ENCODE data around the gene DSTYK.

DSTYK gene

DNA sequence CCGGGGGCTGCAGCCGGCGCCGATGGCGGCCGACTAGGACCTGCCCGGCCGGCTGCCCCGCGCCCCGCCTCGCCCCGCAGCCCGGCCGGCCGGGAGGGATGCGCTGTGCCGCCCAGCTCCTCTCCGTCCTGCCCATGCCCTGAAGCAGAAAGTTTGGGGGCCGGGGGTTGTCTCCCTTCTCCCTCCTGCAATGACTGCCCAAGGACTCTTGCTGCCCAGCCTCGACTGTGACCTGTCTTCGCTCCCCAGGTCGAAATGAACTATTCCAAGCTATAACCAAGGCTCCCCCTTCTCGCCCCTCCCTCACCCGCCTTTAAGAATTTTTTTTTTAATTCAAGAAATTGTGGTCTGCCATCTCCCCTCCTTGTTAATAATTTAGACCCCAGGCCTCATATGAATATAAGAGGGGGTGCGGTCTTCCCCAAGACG, 16.6 kb upstream of the DSTYK start:
- H3K9ac ChIP-seq (ENCODE audit: low read depth, low read length): no peak overlapping the region
- H3K27ac ChIP-seq (ENCODE audit: low read depth, low read length): no peak overlapping the region
- WGBS: under 1% methylated on average over 25 of the region's 27 CpGs

DNA sequence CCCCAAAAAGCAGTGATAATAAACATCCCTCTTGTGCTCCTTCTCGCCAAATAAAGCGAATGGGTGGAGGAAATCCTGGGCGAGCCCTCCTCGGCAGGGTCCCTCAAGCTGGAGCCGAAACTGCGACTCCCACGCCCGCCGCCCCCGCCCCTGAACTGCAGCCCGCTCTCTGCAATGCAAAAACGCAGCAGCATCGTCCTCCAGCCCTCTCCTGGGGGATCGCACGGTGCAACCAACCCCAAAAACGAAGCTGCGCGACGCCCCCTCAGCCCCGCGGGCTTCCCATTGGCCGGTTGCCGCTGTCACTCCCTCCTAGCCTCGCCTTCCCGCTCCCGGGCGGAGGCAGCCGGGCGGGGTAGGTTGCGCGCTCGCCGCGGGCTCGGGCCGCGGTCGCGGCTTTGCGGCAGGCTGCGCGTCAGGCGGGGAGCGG, 16.1 kb upstream of the DSTYK start, which contains the start of gene TMCC2:
TSS of gene TMCC2 (plus strand) at position 363 of the 430 bp plus-strand sequence. CDS start 619 bp downstream, outside the sequence.
- Histone ChIP-seq H3K36me3 (ENCODE audit: insufficient read depth, low read length) (no peaks in the 10 kb centered on the region), H3K4me1 (ENCODE audit: insufficient read depth, low read length) (peaks cover 21% of the 10 kb centered on the region), H3K9me3 (ENCODE audit: insufficient read depth, low read depth, low read length) (no peaks in the 10 kb centered on the region), H3K27ac (ENCODE audit: low read depth, low read length) (peak within 1 kb of the TSS; percentile 63; the same call in 1 of the 2 replicates), H3K9ac (ENCODE audit: low read depth, low read length) (peak within 1 kb of the TSS; percentile 46), H3K27me3 (ENCODE audit: insufficient read depth, low read length) (peaks cover 14% of the 10 kb centered on the region), H3K4me3 (ENCODE audit: low read length) (peak within 1 kb of the TSS; percentile 79)
- WGBS: under 1% methylated on average over 44 of the region's 44 CpGs

More for the DNA sequence above, 16.6 kb upstream of the DSTYK start:
- Histone ChIP-seq H3K27me3 (ENCODE audit: insufficient read depth, low read length) (peaks cover 14% of the 10 kb centered on the region), H3K36me3 (ENCODE audit: insufficient read depth, low read length) (no peaks in the 10 kb centered on the region), H3K4me3 (ENCODE audit: low read length) (peak overlapping the region; percentile 79), H3K4me1 (ENCODE audit: insufficient read depth, low read length) (peaks cover 21% of the 10 kb centered on the region), H3K9me3 (ENCODE audit: insufficient read depth, low read depth, low read length) (no peaks in the 10 kb centered on the region)

DNA sequence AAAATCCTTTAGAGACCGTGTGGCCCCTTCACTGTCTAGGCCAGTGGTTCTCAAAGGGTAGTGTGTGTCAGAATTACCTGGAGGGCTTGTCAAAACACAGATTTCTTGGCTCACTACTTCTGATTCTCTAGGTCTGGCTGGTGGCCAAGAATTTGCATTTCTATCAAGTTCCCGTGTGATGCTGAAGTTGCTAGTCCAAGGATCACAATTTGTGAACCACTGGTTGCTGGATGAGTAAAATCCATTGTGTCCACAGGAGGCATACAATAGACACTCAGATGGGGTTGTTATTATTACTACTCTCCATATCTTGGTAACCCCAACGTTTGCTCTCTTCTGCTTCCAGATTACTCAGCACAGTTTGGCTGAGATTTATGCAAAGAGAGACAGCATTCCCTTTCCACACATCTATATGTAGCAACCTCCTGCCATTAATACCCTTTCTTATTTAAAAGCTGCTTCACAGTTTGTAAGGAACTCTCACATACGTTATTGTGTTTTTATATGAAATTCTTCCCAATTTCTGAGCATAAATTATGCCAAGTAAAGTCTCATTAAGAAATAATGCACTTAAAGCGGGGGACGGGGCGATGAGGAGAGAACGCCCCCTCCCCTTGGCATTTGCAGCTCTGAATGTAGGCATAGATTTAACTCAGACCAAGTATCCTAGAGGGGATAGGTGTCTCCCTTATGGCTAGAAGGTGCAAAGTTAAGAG, 15.5 kb upstream of the DSTYK start:
- 13% methylated on average over 7 of the region's 8 CpGs for WGBS
- Histone ChIP-seq H3K9me3 (ENCODE audit: insufficient read depth, low read depth, low read length) (no peaks in the 10 kb centered on the region), H3K9ac (ENCODE audit: low read depth, low read length) (peak overlapping the region; percentile 46), H3K27ac (ENCODE audit: low read depth, low read length) (peak overlapping the region; percentile 63; the same call in 1 of the 2 replicates), H3K4me3 (ENCODE audit: low read length) (peak overlapping the region; percentile 79), H3K27me3 (ENCODE audit: insufficient read depth, low read length) (peaks cover 14% of the 10 kb centered on the region), H3K4me1 (ENCODE audit: insufficient read depth, low read length) (peaks cover 21% of the 10 kb centered on the region), H3K36me3 (ENCODE audit: insufficient read depth, low read length) (no peaks in the 10 kb centered on the region)

DNA sequence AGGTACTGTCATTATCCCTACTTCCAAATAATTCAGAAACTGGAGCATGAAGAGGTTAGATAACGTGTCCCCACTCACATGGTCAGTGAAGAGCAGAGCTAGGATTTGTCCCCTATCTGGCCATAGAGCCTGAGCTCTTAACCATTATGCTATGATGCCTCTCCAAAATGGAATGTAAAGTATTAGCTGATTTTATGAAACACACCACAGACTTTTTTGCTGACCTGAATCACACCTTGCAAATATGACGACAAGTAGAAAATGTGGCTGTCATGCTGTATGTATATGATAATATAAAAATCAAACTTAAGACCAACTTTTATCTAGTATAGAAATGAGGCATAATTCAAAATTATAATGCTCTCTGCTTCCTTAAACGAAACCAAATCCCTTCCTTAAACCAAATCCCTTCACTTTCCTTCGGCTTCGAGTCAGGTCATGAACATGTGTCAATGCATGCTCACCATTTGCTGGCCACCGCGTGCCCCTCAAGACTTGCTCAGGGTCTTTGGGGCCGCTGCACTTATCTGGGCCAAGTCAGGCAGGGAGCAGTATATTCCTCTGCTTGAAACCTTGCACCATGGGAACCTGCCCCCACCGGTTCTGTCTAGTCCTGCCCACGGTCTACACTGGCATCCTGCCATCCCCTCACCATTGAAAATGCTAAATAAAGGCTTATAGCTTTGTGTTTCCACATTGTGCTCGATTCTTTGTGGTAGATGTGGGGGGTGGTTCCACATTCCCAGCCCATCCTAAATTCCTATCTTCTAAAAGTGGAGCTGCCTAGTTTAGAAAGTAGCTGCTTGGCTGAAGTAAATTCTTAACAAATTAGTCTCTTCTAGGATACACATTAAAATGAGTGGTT, 14.6 kb upstream of the DSTYK start:
- H3K9me3 ChIP-seq (ENCODE audit: insufficient read depth, low read depth, low read length): no peaks in the 10 kb centered on the region
- 79% methylated on average over 9 of the region's 11 CpGs for WGBS
- peaks cover 21% of the 10 kb centered on the region for H3K4me1 ChIP-seq (ENCODE audit: insufficient read depth, low read length)
- H3K27ac ChIP-seq (ENCODE audit: low read depth, low read length): no peak overlapping the region
- 0 out of 2 replicates have a peak overlapping the region, but pooled peaks have one; percentile 79 for H3K4me3 ChIP-seq (ENCODE audit: low read length)
- H3K9ac ChIP-seq (ENCODE audit: low read depth, low read length): no peak overlapping the region
- H3K36me3 ChIP-seq (ENCODE audit: insufficient read depth, low read length): no peaks in the 10 kb centered on the region
- H3K27me3 ChIP-seq (ENCODE audit: insufficient read depth, low read length): peaks cover 14% of the 10 kb centered on the region

DNA sequence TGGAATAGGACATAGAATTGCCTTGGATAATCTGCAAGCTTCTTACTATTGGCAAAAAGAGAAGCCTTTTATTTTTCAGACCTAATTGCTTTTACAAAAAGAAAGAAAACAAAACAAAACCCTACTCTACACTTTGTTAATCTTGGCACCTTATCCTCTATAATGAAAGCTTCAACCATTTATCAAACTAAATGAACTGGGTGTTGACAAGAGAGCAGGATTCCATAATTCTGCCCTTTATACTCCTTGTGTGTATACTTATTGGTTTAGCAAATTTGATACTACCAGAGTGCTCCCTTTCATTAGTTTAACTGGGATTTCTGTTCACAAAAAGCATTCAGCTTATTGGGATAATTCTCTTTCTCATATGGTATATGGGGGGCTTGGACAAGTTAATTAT, 13.2 kb upstream of the DSTYK start:
- Histone ChIP-seq H3K36me3 (ENCODE audit: insufficient read depth, low read length) (no peaks in the 10 kb centered on the region), H3K27me3 (ENCODE audit: insufficient read depth, low read length) (peaks cover 14% of the 10 kb centered on the region), H3K9me3 (ENCODE audit: insufficient read depth, low read depth, low read length) (no peaks in the 10 kb centered on the region)

DNA sequence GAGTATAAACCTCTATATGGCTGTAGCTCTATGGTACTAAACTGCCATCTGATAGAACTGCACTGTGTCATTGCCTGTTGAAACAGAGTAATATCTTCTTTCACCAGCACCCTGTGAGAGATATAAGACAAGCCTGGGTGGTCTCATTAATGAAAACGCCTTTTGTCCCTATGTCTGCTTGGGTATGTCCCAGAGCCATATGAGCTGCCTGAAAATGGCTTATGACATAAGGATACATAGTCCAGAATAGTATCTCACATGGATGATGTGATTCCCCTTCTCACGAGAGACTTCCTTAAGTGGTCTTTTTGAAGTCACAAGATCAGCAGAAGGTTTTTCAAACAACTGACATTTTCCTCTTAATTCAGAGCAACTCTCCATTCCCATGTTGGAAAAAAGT, 8.9 kb upstream of the DSTYK start:
- no peak overlapping the region for H3K4me3 ChIP-seq (ENCODE audit: low read length)
- no peaks in the 10 kb centered on the region for H3K4me1 ChIP-seq (ENCODE audit: insufficient read depth, low read length)
- no peaks in the 10 kb centered on the region for H3K9me3 ChIP-seq (ENCODE audit: insufficient read depth, low read depth, low read length)
- no peaks in the 10 kb centered on the region for H3K36me3 ChIP-seq (ENCODE audit: insufficient read depth, low read length)
- H3K27me3 ChIP-seq (ENCODE audit: insufficient read depth, low read length): no peaks in the 10 kb centered on the region
- H3K27ac ChIP-seq (ENCODE audit: low read depth, low read length): no peak overlapping the region
- no peak overlapping the region for H3K9ac ChIP-seq (ENCODE audit: low read depth, low read length)
- 95% methylated on average over 2 of the region's 2 CpGs for WGBS

More for the DNA sequence above, 13.2 kb upstream of the DSTYK start:
- Histone ChIP-seq H3K4me1 (ENCODE audit: insufficient read depth, low read length) (peaks cover 18% of the 10 kb centered on the region), H3K9ac (ENCODE audit: low read depth, low read length) (no peak overlapping the region), H3K4me3 (ENCODE audit: low read length) (no peak overlapping the region), H3K27ac (ENCODE audit: low read depth, low read length) (no peak overlapping the region)

DNA sequence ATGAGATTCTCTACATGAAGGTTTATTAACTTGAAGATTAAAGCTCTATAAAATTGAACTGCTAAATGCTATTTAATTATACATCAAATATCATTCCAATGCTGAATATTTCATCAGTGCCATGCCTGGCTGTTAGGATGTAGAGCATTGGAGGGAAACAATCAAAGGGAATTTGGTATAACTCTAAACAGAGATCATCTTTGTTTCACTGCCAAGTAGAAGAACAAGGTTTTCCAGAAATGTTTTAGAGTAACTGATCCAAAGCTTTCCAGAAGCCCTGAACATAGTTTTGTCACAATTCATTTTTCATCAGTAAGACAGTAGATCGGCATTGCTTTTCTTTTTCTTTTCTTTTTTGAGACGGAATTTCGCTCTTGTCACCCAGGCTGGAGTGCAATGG, 5.9 kb upstream of the DSTYK start:
- Histone ChIP-seq H3K9me3 (ENCODE audit: insufficient read depth, low read depth, low read length) (no peaks in the 10 kb centered on the region), H3K4me3 (ENCODE audit: low read length) (no peak overlapping the region), H3K4me1 (ENCODE audit: insufficient read depth, low read length) (no peaks in the 10 kb centered on the region), H3K36me3 (ENCODE audit: insufficient read depth, low read length) (no peaks in the 10 kb centered on the region), H3K9ac (ENCODE audit: low read depth, low read length) (no peak overlapping the region), H3K27me3 (ENCODE audit: insufficient read depth, low read length) (no peaks in the 10 kb centered on the region), H3K27ac (ENCODE audit: low read depth, low read length) (no peak overlapping the region)
- WGBS: 82% methylated on average over 3 of the region's 3 CpGs

DNA sequence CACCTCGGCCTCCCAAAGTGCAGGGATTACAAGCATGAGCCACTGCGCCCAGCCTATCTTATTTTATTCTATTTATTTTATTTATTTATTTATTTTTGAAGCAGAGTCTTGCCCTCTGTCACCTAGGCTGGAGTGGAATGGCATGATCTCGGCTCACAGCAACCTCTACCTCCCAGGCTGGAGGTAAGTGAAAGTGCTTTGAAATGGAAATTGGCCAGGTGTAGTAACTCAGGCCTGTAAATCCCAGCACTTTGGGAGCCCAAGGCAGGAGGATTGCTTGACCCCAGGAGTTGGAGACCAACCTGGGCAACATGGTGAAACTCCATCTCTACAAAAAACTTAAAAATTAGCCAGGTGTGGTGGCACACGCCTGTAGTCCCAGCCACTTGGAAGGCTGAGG, 5.1 kb upstream of the DSTYK start:
- Histone ChIP-seq H3K36me3 (ENCODE audit: insufficient read depth, low read length) (no peaks in the 10 kb centered on the region), H3K4me3 (ENCODE audit: low read length) (no peak overlapping the region), H3K9me3 (ENCODE audit: insufficient read depth, low read depth, low read length) (no peaks in the 10 kb centered on the region), H3K27ac (ENCODE audit: low read depth, low read length) (no peak overlapping the region), H3K4me1 (ENCODE audit: insufficient read depth, low read length) (peaks cover 5% of the 10 kb centered on the region; the same call in 1 of the 2 replicates), H3K9ac (ENCODE audit: low read depth, low read length) (no peak overlapping the region), H3K27me3 (ENCODE audit: insufficient read depth, low read length) (no peaks in the 10 kb centered on the region)
- WGBS: 96% methylated on average over 3 of the region's 4 CpGs

DNA sequence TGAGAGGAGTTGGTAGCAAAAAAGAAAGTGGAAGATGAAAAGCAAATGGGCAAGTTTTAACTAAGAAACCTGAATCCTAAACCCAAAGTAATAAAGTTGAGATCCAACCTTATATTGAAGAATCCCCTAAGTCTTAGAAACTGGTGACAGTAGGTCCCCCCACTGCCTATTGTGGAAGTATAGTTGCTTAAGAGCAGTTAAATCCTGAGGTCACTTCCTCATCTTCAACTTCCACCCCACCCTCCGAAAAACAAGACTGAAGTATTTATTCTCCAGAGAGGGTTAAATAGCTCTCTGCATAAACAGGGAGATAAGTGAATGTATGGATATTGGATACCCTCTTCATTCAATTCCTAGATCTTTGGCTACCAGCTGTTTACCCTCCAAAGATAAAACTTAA, 3.3 kb upstream of the DSTYK start:
- Histone ChIP-seq H3K36me3 (ENCODE audit: insufficient read depth, low read length) (no peaks in the 10 kb centered on the region), H3K27me3 (ENCODE audit: insufficient read depth, low read length) (no peaks in the 10 kb centered on the region), H3K9ac (ENCODE audit: low read depth, low read length) (no peak overlapping the region), H3K4me3 (ENCODE audit: low read length) (no peak overlapping the region), H3K9me3 (ENCODE audit: insufficient read depth, low read depth, low read length) (no peaks in the 10 kb centered on the region), H3K27ac (ENCODE audit: low read depth, low read length) (no peak overlapping the region), H3K4me1 (ENCODE audit: insufficient read depth, low read length) (peaks cover 9% of the 10 kb centered on the region)
- WGBS: no CpG with 5 or more reads among the region's 1 CpG

DNA sequence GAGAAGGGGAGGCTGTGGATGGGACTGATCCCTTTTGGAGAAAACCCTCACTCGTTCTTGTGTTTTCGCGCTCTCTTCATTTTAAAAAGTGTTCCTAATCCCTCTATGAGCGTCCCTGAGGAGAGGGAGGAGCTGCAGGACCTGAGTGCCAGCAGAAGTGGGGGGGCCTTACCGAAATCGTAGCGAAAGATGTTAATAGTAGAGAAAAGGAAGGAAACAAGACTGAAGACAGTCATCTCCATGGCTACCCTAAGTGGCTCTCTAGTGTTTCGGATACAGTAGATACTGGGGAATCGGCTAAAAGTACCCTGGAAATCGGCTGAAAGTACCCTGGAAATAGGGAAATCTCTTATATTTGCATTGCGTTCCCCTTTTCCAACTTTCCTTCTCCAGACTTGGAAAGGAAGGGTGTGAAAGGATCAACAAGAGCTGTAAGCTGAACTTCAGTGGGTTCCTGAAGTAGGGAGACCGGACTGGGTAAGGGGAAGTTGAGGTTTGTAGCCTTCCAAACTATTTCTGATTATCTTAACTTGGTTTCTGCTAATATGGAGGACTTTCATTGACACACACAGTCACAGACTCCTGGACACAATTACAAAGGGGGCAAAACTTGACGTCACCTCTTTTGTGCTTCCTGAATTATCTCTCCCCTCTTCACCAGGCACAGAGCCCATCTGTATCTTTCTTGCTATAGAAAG, 486 bp upstream of the DSTYK start:
- H3K27me3 ChIP-seq (ENCODE audit: insufficient read depth, low read length): no peaks in the 10 kb centered on the region
- no peaks in the 10 kb centered on the region for H3K36me3 ChIP-seq (ENCODE audit: insufficient read depth, low read length)
- H3K9me3 ChIP-seq (ENCODE audit: insufficient read depth, low read depth, low read length): no peaks in the 10 kb centered on the region
- no peak overlapping the region; the same call in 1 of the 2 replicates for H3K27ac ChIP-seq (ENCODE audit: low read depth, low read length)
- peaks cover 9% of the 10 kb centered on the region for H3K4me1 ChIP-seq (ENCODE audit: insufficient read depth, low read length)
- H3K9ac ChIP-seq (ENCODE audit: low read depth, low read length): no peak overlapping the region
- peak overlapping the region; percentile 95 for H3K4me3 ChIP-seq (ENCODE audit: low read length)
- WGBS: 57% methylated on average over 11 of the region's 13 CpGs
